ENCODE results near the gene PRL.

The PRL gene

GRCh38 chr6:22294301-22294700 is 2.5 kb downstream of the PRL start:
- no peak for DNase-seq (ENCODE audit: low read depth in 2 of 2)

DNA sequence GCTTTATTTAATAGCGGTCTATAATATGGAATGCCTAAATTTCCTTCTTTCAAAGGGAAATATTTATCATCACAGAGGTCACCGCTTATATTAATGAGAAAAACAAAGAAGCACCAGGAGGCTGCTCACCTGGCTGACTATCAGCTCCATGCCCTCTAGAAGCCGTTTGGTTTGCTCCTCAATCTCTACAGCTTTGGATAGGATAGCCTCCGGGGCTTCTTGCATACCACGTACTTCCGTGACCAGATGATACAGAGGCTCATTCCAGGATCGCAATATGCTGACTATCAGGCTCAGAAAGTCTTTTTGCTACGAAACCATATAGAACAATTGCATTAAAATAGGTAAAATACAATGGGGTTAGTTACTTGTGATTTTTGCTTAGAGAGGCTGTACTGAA is 6.8 kb downstream of the PRL start:
- DNase-seq (ENCODE audit: low read depth in 2 of 2): no peak

GRCh38 chr6:22288721-22289120 is 8.1 kb downstream of the PRL start:
- no peak for DNase-seq (ENCODE audit: low read depth in 2 of 2)

- no peak for DNase-seq (ENCODE audit: low read depth in 2 of 2)
Observed at GRCh38 chr6:22284666-22285065, 12.2 kb downstream of the PRL start.

DNA sequence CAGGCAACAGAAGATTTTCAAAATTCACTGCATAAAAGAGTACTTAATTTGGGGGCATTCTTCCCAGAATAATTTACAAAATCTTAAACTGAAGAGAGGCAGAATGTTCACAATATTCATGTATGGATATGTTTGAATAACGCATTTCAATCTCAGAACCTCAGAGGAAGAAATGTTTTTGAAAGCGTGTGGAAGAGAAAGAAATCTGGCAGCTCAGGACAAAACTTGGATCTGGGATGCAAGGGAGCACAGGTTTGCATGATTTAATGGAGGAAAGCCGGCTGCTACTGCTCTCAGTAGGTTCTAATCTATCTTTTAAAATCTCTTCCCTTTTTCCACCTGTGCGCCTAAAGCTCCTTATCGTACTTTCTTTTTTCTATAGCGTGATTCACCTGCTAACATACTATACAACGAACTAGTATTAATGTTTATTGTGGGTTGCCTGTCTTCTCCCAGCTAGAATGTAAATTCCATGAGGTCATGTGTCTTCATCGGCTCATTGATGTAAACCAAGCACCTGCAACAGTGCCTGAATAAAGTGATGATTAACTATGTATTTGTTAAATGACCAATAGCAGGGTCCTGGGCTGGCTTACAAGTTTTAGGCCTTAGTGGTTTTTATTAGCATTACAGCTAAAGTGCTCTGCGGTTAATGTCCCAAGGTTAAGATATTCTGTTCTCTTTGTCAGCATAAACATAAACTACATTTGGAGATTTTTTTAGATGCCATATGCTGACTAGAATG is 15.3 kb downstream of the PRL start:
- DNase-seq (ENCODE audit: low read depth in 2 of 2): no peak

DNA sequence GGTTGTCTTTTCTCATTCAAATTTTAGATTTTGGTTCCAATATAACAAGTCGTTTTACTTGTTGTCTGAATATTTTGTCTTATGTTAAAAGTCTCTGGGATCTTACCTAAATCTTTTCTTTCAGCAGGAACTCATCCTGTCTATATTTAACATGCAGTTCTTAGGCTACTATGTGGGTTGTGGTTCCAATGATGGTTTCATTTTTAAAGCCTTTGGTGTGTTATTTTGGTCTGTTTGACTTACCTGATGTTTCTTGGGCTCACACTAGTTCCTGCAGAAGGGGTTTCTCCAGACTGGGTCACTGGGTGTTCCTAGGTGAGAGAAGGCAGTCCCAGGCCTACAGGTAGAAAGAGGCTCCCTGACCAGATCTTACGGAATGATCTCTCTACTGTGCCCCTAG is 17.4 kb downstream of the PRL start:
- no peak for DNase-seq (ENCODE audit: low read depth in 2 of 2)

DNA sequence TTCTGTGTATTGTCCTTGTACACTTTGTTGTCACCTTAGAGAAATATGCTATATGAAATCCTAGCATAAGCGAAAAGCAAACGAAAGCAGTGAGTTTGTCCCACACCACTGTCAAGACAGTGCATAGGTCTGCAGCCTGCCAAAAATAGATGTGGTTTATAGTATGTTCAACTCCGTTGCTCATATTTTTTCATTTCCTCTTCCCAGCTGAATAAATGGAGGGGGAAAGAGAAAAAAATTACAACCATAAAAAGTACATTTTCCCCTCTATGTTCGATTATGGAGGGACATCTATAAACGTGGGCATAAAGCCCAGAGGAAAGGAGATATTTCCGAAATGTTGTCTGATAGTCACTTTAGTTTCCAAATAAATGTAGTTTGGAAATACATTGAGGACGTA is 25.8 kb downstream of the PRL start:
- DNase-seq (ENCODE audit: low read depth in 2 of 2): no peak

DNA sequence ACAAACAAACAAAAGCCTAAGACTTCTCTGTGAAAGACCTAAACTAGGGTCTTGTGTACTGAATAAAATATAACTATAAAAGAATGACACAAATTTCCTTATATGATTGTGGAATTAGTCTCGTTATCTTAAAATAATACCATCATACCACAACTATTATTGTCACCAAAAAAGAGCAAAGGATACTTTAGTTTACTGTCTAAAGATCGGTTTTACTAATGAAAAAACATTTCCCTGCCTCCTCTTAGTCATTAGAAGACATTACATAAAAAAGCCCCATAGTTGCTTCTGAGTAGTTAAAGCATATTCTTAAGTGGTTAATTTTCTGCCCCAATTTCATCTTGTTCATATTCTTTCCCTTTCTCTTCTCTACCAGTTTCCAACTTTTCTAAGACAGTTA is 33.1 kb downstream of the PRL start:
- no peak for DNase-seq (ENCODE audit: low read depth in 2 of 2)

GRCh38 chr6:22254886-22255285 is 42.0 kb downstream of the PRL start:
- no peak for DNase-seq (ENCODE audit: low read depth in 2 of 2)

- DNase-seq (ENCODE audit: low read depth in 2 of 2): no peak
Observed at GRCh38 chr6:22253955-22254655, 42.7 kb downstream of the PRL start.

GRCh38 chr6:22251348-22251747 is 45.5 kb downstream of the PRL start:
- DNase-seq (ENCODE audit: low read depth in 2 of 2): no peak

DNA sequence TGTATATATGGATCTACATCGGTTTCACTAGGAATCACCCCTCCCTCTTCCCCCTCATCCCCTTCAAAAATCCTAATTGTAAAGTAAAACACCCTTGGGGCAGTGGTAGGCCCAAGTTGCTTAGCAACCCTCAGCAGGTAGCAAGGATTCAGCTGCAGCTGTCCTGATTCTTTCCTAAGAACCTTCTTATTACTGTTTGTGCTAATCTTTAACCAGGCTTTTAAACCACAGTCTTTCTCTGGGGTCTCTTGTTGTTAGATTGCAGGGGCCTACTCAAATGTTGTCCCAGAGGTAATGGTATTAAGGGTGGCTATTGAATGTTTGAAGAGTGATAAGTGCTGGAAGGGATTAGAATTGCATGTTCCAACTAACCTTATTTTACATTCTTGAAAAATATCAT is 46.4 kb downstream of the PRL start:
- DNase-seq (ENCODE audit: low read depth in 2 of 2): no peak

GRCh38 chr6:22249711-22250350 is 47.0 kb downstream of the PRL start:
- no peak for DNase-seq (ENCODE audit: low read depth in 2 of 2)

- DNase-seq (ENCODE audit: low read depth in 2 of 2): no peak
Observed at GRCh38 chr6:22248513-22249308, 48.1 kb downstream of the PRL start.

DNA sequence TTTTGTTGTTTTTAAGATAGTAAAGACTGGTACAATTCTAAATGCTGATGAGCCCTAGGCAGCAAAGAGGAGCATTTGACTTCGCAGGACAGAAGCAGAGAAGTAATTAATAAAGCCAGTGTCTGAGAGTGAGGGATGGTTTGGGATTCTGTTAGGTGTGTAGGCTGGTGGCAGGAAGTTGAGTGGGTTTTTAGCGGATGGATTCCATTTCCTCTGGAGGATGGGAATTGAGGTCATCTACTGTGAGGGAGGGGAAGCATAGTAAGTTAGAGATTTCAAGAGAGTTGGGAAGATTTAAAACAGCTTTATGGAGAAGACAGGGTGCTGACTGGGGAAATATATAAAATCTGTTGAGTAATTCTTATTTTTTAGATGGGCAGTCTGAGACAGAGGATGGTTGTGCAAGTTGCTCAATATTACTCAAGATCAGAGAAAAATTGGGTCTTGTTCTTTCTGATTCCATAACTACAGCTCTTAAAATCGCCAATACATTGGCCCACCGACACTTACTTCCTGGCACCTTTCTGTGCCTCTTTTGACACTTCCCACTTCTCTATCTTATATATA is 48.8 kb downstream of the PRL start:
- no peak for DNase-seq (ENCODE audit: low read depth in 2 of 2)

DNA sequence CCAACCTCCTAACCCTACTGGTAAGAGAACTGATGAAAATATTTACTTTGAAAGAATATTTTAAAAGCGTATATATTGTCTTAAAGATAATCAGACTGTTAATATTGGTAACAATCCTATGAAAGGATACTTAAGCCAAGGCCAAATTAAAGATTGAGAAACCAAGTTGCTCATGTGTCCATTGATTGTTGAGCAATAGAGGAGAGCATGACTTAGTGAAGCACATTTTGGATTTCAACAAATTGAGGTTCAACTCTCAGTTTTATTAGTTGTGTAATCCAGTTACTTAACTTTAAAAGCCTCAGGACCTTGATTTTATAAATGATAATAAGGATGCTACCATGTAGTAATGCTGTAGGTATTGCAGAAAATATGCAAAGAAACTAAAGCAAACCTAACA is 56.8 kb downstream of the PRL start:
- no peak for DNase-seq (ENCODE audit: low read depth in 2 of 2)

- no peak for DNase-seq (ENCODE audit: low read depth in 2 of 2)
Observed at GRCh38 chr6:22239261-22239921, 57.4 kb downstream of the PRL start.

GRCh38 chr6:22238861-22239260 is 58.0 kb downstream of the PRL start:
- no peak for DNase-seq (ENCODE audit: low read depth in 2 of 2)

DNA sequence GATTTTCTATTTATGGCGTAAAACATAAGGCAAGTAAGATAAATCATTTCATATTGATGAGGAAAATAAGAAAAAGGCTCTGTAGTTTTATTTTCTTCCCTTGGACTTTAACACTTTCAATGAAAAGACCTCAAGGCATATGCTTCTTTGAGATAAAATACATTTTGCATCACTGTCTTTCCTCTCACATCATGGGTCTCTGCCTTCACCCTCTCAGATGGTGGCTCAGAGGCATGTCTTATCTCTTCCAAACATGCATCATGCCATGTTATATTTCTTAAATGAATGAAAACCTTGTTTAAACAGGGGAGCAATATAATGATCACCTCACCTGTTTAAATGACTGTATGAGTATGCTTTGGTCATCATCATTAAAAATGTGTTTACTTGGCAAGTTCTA is 59.3 kb downstream of the PRL start:
- DNase-seq (ENCODE audit: low read depth in 2 of 2): no peak

Measured in stimulated activated CD4-positive, alpha-beta T cell treated with anti-CD3 and anti-CD28 coated beads, Interleukin-15, amount 100 ng/mL, for 48 hours (primary cell).